Hepatocyte (in vitro differentiated cells): ENCODE data around the gene CD69. TPM values are rescaled to one million over a fixed set of nuclear protein-coding genes. Genes with fewer than 3 reads are reported as not detected.

ENCODE experiments used
- DNase-seq: peaks from one replicate; pipeline ENCODE4 v3.0.0-alpha.2; 2016; ENCODE audit warnings: low spot score
- H2AFZ ChIP-seq: fragments of 200-600 bp; sonication (generic); 2 replicates; pipeline ENCODE4 v1.6.0; 2016; ENCODE audit warnings: antibody characterized with exemption, mild to moderate bottlenecking
- H3K27ac ChIP-seq: fragments of 200-600 bp; sonication (generic); 2 replicates; pipeline ENCODE4 v1.5.1; 2016; ENCODE audit warnings: mild to moderate bottlenecking
- H3K27me3 ChIP-seq: fragments of 200-600 bp; sonication (generic); 2 replicates; pipeline ENCODE4 v1.6.1; 2016
- H3K36me3 ChIP-seq: fragments of 200-600 bp; sonication (generic); replicated peaks from 2 replicates; pipeline ENCODE4 v1.5.1; 2016; ENCODE audit warnings: low read depth; ENCODE audit not compliant: insufficient read depth
- H3K4me1 ChIP-seq: fragments of 200-600 bp; sonication (generic); 2 replicates; pipeline ENCODE4 v1.5.1; 2016; ENCODE audit warnings: mild to moderate bottlenecking, moderate library complexity; ENCODE audit not compliant: insufficient read depth
- H3K4me2 ChIP-seq: fragments of 200-600 bp; sonication (generic); 2 replicates; pipeline ENCODE4 v1.6.0; 2016
- H3K4me3 ChIP-seq: fragments of 200-600 bp; sonication (generic); 2 replicates; pipeline ENCODE4 v1.5.1; 2016; ENCODE audit warnings: mild to moderate bottlenecking
- H3K79me2 ChIP-seq: fragments of 200-600 bp; sonication (generic); 2 replicates; pipeline ENCODE4 v1.6.0; 2017; ENCODE audit warnings: mild to moderate bottlenecking
- H3K9me2 ChIP-seq: fragments of 200-600 bp; sonication (generic); replicated peaks from 2 replicates; pipeline ENCODE4 v1.6.0; 2017; ENCODE audit warnings: mild to moderate bottlenecking; ENCODE audit not compliant: insufficient read depth
- H3K9me3 ChIP-seq: fragments of 200-600 bp; sonication (generic); 2 replicates; pipeline ENCODE4 v1.5.1; 2016; ENCODE audit warnings: low read depth, mild to moderate bottlenecking
- H4K20me1 ChIP-seq: fragments of 200-600 bp; sonication (generic); 2 replicates; pipeline ENCODE4 v1.6.0; 2016; ENCODE audit warnings: mild to moderate bottlenecking; ENCODE audit not compliant: insufficient read depth, poor library complexity, severe bottlenecking
- EZH2 ChIP-seq: fragments of 200-600 bp; sonication (generic); IDR thresholded peaks from 2 replicates; pipeline ENCODE4 v1.6.1; 2016; ENCODE audit warnings: antibody characterized with exemption, mild to moderate bottlenecking, borderline replicate concordance
- EZH2phosphoT487 ChIP-seq: fragments of 200-600 bp; sonication (generic); IDR thresholded peaks from one replicate; pipeline ENCODE4 v1.6.1; 2018; ENCODE audit warnings: antibody characterized with exemption, mild to moderate bottlenecking, low read depth, moderate library complexity; ENCODE audit not compliant: unreplicated experiment, severe bottlenecking
- WGBS: methylation state at CpG from one replicate; pipeline ENCODE4 v1.1.6; 2016; ENCODE audit warnings: low lambda C conversion rate; ENCODE audit errors: missing lambda C conversion rate; 5-methylcytosine and 5-hydroxymethylcytosine counted together
- polyA plus RNA-seq: library from polyadenylated mRNA; unstranded; fragments of >200 nt; fragmentation: Nextera tagmentation; extraction: Ambion mirVana; gene quantifications from 2 replicates; pipeline ENCODE4 v1.2.1, GENCODE V29; 2016
- total RNA-seq: library from RNA; depleted of rRNA; stranded (reverse); fragments of >200 nt; gene quantifications from 2 replicates; pipeline ENCODE4 v1.2.3, GENCODE V29; 2014
- TF ChIP-seq, protein P1 (sequence below): fragments of 200-600 bp; sonication (generic); IDR thresholded peaks from 2 replicates; pipeline ENCODE4 v1.5.1; 2016; ENCODE audit warnings: antibody characterized with exemption, mild to moderate bottlenecking; ENCODE audit not compliant: poor library complexity

The CD69 gene
- total and polyA plus RNA-seq, 2 experiments from 2014 or later: 0.07 to 0.57 TPM

DNA sequence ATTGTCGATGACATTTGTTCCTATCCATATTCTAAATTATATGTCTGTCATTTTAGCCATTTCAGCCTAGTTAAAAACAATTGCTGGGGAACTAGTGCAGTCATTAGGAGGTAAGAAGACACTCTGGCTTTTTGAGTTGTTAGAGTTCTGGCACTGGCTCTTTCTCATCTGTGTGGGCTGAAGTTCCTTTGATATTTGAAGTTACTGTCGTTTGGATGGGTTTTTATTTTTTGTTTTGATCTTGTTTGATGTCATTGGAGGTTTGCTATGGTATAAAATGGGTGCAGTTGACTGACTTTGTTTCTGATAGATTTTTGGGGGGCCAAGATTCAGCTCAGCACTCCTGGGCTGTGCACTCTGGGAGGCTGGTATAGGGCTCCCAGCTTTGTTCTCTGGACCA, 20.7 kb upstream of the CD69 start:
- DNase-seq: no peak
- Histone ChIP-seq H3K9me2 (no peaks in the 10 kb centered on the region), H3K27me3 (no peaks in the 10 kb centered on the region), H3K4me3 (no peak overlapping the region), H3K27ac (no peak overlapping the region), H3K4me1 (no peaks in the 10 kb centered on the region), H3K9me3 (no peaks in the 10 kb centered on the region), H3K79me2 (no peaks in the 10 kb centered on the region), H2AFZ (no peak overlapping the region), H3K36me3 (no peaks in the 10 kb centered on the region), H3K4me2 (no peak overlapping the region), H4K20me1 (no peaks in the 10 kb centered on the region)
- TF ChIP-seq, protein P1, sequence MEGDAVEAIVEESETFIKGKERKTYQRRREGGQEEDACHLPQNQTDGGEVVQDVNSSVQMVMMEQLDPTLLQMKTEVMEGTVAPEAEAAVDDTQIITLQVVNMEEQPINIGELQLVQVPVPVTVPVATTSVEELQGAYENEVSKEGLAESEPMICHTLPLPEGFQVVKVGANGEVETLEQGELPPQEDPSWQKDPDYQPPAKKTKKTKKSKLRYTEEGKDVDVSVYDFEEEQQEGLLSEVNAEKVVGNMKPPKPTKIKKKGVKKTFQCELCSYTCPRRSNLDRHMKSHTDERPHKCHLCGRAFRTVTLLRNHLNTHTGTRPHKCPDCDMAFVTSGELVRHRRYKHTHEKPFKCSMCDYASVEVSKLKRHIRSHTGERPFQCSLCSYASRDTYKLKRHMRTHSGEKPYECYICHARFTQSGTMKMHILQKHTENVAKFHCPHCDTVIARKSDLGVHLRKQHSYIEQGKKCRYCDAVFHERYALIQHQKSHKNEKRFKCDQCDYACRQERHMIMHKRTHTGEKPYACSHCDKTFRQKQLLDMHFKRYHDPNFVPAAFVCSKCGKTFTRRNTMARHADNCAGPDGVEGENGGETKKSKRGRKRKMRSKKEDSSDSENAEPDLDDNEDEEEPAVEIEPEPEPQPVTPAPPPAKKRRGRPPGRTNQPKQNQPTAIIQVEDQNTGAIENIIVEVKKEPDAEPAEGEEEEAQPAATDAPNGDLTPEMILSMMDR: no peak
- no peak for TF ChIP-seq EZH2phosphoT487
- TF ChIP-seq EZH2: no peak
- 92% methylated on average over 2 of the region's 2 CpGs for WGBS

DNA sequence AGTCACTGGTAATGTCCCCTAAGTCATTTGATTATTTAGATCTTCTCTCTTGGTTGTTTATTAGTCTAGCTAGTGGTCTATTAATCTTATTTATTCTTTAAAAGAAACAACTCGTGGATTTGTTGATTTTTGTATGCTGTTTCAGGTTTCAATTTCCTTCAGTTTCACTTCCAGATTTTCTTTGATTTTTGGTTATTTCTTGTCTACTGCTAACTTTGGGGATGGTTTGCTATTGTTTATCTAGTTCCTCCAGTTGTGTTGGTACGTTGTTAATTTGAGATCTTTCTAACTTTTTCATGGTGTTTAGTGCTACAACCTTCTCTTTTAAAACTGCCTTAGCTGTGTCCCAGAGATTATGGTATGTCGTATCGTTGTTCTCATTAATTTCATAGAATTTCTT, 18.5 kb upstream of the CD69 start:
- H3K4me1 ChIP-seq: no peaks in the 10 kb centered on the region
- DNase-seq: no peak
- no peaks in the 10 kb centered on the region for H3K27me3 ChIP-seq
- H4K20me1 ChIP-seq: no peaks in the 10 kb centered on the region
- no peaks in the 10 kb centered on the region for H3K9me3 ChIP-seq
- no peak overlapping the region for H3K4me3 ChIP-seq
- TF ChIP-seq EZH2phosphoT487 (no peak), EZH2 (no peak)
- TF ChIP-seq, protein P1: no peak
- H3K9me2 ChIP-seq: no peaks in the 10 kb centered on the region
- WGBS: 75% methylated on average over 4 of the region's 4 CpGs
- no peak overlapping the region for H2AFZ ChIP-seq
- no peaks in the 10 kb centered on the region for H3K36me3 ChIP-seq
- H3K79me2 ChIP-seq: no peaks in the 10 kb centered on the region
- H3K27ac ChIP-seq: no peak overlapping the region
- no peak overlapping the region for H3K4me2 ChIP-seq

DNA sequence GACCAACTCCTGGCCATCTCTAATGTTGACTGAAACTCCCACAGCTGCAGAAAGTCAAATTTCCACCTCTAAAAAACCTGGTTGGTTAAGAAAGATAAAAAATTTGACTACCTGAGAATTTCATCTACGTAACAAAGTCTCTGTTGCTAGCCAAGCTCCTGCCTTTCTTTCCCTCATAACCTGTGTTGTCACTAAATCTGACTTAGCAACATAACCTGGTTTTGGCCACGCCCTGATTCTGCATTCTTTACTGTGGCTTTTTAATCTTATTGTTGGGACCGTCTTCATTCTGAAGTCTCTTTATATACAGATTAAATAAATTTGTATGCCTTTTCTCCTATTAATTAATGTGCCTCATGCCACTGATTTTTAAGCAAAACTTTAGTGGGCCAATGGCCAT, 16.1 kb upstream of the CD69 start:
- Histone ChIP-seq H4K20me1 (no peaks in the 10 kb centered on the region), H3K27ac (no peak overlapping the region), H3K79me2 (no peaks in the 10 kb centered on the region), H3K9me3 (no peaks in the 10 kb centered on the region), H3K27me3 (no peaks in the 10 kb centered on the region), H3K4me3 (no peak overlapping the region), H3K9me2 (no peaks in the 10 kb centered on the region), H3K36me3 (no peaks in the 10 kb centered on the region), H3K4me2 (no peak overlapping the region), H2AFZ (no peak overlapping the region), H3K4me1 (no peaks in the 10 kb centered on the region)
- TF ChIP-seq EZH2phosphoT487: no peak
- no peak for TF ChIP-seq EZH2
- TF ChIP-seq, protein P1: no peak
- 89% methylated on average over 3 of the region's 3 CpGs for whole genome bisulfite sequencing
- no peak for DNase-seq
